TTC549 (cell line): ENCODE data around the gene COL12A1.

Source experiments
- FAIRE-seq: peaks from 2 replicates; lab custom pipeline; 2012; peaks lifted over from hg19 to GRCh38; lab: Jason Lieb, UNC

COL12A1 gene

GRCh38 chr6:75142721-75143120, 63.1 kb downstream of the COL12A1 start:
- FAIRE-seq, result no peak

GRCh38 chr6:75135876-75136275, 70.0 kb downstream of the COL12A1 start:
- no peak for FAIRE-seq

GRCh38 chr6:75135450-75135849, 70.4 kb downstream of the COL12A1 start:
- FAIRE-seq, result no peak

GRCh38 chr6:75130784-75131183, 75.1 kb downstream of the COL12A1 start:
- no peak for FAIRE-seq

GRCh38 chr6:75128878-75129570, 76.8 kb downstream of the COL12A1 start:
- FAIRE-seq, result no peak

- no peak for FAIRE-seq
These were observed 79.3 kb downstream of the COL12A1 start for GRCh38 chr6:75126518-75126917.

GRCh38 chr6:75124983-75125382, 80.9 kb downstream of the COL12A1 start:
- FAIRE-seq, result no peak

GRCh38 chr6:75124085-75124484, 81.8 kb downstream of the COL12A1 start:
- no peak for FAIRE-seq

- no peak for FAIRE-seq
These were observed 86.8 kb downstream of the COL12A1 start for GRCh38 chr6:75118925-75119515.

GRCh38 chr6:75117701-75118100, 88.2 kb downstream of the COL12A1 start:
- FAIRE-seq, result no peak

- FAIRE-seq, result no peak
These were observed 88.9 kb downstream of the COL12A1 start for GRCh38 chr6:75116946-75117345.

- no peak for FAIRE-seq
These were observed 90.4 kb downstream of the COL12A1 start for GRCh38 chr6:75115481-75115880.

- no peak for FAIRE-seq
These were observed 91.0 kb downstream of the COL12A1 start for GRCh38 chr6:75114806-75115205.

GRCh38 chr6:75114195-75114594, 91.7 kb downstream of the COL12A1 start:
- no peak for FAIRE-seq

- FAIRE-seq, result no peak
These were observed 92.4 kb downstream of the COL12A1 start for GRCh38 chr6:75113446-75113845.

GRCh38 chr6:75109765-75110164, 96.1 kb downstream of the COL12A1 start:
- no peak for FAIRE-seq

GRCh38 chr6:75109022-75109421, 96.8 kb downstream of the COL12A1 start:
- FAIRE-seq, result no peak

- FAIRE-seq, result no peak
These were observed 97.4 kb downstream of the COL12A1 start for GRCh38 chr6:75108333-75108974.

GRCh38 chr6:75107913-75108312, 97.9 kb downstream of the COL12A1 start:
- no peak for FAIRE-seq

- no peak for FAIRE-seq
These were observed 99.4 kb downstream of the COL12A1 start for GRCh38 chr6:75106426-75106825.

GRCh38 chr6:75103431-75103830, 102.4 kb downstream of the COL12A1 start:
- FAIRE-seq, result no peak

GRCh38 chr6:75102301-75102700, 103.6 kb downstream of the COL12A1 start:
- no peak for FAIRE-seq

GRCh38 chr6:75101896-75102295, 104.0 kb downstream of the COL12A1 start:
- no peak for FAIRE-seq

- FAIRE-seq, result no peak
These were observed 107.1 kb downstream of the COL12A1 start for GRCh38 chr6:75098709-75099108.
